ENCODE data around the gene IGBP1.

- no peak for TF ChIP-seq CTCF (IDR thresholded peaks at IDR 0.05)
- no peak for TF ChIP-seq POLR2A (IDR thresholded peaks at IDR 0.05)
Measured at GRCh38 chrX:70172964-70173363, 39.7 kb downstream of the IGBP1 start.

All from thyroid gland (tissue), 4 donors.